HG03064 (cell line): ENCODE results near the gene LCN12.

Source experiments
- ATAC-seq: cut with Tn5 transposase; IDR thresholded peaks from one replicate; pipeline ENCODE4 v1.9.1; 2021; ENCODE audit warnings: low read depth; ENCODE audit not compliant: unreplicated experiment

The LCN12 gene

DNA sequence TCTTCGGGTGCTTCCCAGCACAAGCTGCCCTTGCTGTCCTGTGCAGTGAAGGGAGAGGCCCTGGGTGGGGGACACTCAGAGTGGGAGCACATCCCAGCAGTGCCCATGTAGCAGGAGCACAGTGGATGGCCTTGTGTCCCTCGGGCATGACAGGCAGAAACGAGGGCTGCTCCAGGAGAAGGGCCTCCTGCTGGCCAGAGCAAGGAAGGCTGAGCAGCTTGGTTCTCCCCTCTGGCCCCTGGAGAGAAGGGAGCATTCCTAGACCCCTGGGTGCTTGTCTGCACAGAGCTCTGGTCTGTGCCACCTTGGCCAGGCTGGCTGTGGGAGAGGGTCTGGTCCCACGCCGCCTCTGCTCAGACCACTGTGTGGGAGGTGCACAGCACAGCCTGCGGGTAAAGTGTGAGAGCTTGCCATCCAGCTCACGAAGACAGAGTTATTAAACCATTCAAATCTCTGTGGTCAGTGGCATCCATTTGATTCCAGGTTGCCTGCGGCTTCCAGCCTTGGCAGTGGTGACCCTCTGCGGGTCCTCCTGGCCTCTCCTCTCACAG lies 25.8 kb upstream of the LCN12 start:
- no peak for ATAC-seq

DNA sequence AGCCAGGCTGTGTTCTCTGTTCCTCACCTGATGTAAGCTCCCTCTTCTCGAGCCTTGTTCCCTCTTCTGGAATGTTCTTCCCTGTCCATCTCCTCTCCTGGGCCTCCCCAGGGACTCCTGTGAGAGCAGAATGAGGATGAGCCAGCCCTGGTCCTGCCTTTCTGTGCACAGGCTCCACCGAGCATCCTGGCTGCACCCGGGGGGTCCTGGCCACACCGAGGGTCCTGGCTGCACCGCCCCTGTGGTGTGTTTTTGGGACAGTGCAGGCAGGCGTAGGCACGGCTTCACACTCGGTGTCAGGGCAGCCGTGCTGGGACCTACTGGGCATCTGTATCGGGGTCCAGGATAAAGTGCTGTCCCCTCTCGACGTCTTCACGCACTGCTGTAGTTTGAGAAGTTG lies 25.3 kb upstream of the LCN12 start:
- no peak for ATAC-seq

DNA sequence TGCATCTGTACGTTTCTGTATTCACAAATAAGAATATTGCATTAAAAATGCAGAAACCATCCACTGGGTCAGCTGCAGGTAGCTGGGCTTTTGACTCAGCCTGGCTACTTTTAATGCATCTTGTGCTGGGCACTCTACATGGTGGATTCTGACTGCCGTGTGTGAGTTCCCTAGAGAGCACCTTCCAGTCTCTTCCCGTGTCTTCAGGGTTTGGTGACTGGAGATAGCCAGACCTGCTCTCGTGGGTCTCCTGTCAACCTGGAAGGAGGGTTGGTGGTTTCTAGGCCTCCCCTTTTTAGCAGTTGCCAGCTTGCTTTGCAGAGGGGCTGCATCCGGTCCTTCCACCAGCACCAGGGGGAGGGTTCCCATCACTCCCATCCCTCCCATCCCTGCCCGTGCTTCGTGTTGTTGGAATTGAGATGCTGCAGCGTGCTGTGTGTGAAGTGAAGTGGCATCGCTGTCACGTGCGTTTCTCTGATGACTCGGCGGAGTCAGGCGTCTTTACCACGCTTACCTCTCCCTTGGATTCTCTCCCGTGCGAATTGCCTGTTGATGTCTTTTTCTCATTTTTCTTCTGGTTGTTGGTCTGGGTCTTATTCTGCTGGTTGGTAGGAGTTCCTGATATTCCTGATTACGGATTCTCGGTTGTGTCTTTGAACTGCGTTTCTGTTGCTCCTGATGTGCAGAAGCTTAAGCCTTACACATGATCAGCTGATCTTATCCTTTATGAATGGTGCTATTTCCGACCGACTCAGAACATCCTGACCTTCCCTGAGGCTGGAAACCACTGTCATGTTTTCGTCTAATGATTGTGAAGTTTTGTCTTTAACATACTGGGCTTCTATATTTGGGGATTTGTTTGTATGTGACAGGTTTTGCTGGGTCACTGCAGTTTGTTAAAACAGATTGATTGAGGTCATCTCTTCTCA lies 24.5 kb upstream of the LCN12 start:
- no peak for ATAC-seq

DNA sequence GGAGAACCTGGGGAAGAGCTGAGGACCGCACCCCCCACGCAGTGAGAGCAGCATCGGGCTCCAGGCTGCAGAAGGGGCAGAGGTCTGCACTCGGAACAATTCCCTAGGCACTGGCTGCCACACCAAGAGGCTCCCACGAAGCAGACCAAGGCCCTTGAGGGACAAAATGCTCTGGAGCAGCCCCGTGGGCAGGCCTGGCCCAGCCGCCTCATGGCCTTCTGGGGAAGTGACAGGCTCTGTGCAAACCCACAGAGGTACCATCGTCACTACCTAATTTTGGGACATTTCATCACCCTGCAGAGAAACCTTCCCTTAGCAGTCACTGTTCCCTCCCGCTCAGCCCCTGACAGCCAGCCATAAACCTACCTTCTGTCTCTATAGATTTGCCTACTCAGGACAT lies 23.5 kb upstream of the LCN12 start:
- no peak for ATAC-seq

DNA sequence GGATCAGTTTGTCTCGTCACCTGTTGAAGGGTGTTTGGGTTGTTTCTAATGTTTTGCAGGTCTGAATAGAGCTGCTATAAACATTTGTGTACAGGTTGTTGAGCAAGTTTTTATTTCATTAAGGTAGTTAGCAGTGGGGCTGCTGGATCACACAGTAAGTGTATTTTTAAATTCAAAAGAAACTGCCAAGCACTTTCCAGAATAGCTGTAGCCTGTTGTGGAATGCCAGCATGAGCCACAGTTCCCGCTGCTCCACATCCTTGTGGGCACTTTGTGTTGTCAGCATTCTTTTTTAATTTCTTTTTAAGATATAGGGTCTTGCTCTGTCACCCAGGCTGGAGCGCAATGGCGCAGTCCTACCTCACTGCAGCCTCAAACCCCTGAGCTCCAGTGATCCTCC lies 22.1 kb upstream of the LCN12 start:
- no peak for ATAC-seq

DNA sequence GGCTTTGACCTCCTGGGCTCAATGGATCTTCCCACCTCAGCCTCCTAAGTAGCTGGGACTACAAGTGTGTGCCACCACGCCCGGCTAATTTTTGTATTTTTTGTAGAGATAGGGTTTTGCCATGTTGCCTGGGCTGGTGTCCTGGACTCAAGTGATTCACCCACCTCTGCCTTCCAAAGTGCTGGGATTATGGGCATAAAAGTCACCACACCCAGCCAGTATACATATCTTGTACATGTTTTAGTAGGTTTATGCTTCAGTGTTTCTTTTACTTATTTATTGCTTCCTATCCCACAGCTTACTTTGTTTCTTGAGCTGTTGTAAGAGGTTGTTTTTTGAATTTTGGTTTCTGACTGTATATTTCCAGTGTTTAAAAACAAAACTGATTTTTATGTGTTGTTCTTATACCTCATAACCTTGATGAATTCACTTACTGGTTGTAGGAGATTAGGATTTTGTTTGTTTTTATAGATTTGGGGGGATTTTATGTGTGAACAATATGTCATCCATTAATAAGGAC lies 20.4 kb upstream of the LCN12 start:
- ATAC-seq, result no peak

DNA sequence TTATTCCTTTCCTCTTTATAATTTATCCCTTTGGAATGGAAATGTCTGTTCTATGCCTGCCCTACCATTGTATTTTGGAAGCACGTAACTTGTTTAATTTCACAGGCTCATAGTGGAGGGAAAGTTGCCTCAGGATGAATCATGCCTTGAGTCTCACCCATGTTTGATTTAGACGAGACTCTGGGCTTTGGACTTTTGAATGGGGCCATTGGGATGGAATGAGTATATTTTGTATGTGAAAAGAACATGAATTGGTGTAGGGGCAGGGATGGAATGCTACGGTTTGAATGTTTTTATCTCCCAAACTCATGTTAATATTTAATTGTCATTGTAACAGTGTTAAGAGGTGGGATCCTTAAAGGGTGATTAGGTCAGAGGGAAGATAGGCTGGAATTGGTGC lies 17.8 kb upstream of the LCN12 start:
- ATAC-seq, result no peak

DNA sequence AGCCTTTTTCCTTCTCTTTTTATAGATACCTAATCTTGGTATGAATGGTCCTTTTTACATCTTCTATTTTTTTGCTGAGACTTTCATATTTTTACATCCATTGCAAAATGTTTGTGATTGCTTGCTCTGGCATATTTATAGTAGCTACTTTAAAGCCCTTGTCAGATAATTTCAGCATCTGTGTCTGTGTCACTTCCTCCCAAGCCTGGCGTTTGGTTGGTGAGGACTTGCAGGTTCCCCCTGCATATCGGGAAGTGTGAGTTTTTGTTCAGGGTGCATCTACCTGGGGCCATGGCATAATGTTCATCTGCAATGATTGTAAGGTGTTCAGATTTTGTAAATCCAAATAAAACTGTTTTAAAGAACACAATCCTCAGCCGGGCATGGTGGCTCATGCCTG lies 16.4 kb upstream of the LCN12 start:
- no peak for ATAC-seq

DNA sequence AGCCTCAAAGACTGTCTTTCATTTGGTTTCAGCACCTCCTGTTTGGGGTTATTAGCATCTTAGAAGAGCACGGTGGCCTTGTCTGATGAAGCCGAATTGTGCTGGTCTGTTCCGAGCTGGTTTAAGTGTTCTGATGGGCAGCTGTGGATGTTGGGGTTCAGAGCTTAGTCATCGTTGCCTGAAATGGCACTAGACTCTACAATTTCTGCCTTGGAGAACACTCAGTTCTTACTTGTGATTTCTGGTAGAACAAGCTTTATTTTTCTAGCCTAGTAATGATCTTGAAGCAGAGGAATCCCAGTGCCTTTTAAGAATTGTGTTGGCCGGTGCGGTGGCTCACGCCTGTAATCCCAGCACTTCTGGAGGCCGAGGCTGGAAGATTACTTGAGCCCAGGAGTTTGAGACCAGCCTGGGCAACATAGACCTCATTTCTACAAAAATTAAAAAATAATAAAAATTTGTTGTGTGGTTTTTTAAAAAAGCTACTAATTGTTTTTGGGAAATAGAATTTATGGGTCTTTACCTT lies 15.4 kb upstream of the LCN12 start:
- no peak for ATAC-seq

DNA sequence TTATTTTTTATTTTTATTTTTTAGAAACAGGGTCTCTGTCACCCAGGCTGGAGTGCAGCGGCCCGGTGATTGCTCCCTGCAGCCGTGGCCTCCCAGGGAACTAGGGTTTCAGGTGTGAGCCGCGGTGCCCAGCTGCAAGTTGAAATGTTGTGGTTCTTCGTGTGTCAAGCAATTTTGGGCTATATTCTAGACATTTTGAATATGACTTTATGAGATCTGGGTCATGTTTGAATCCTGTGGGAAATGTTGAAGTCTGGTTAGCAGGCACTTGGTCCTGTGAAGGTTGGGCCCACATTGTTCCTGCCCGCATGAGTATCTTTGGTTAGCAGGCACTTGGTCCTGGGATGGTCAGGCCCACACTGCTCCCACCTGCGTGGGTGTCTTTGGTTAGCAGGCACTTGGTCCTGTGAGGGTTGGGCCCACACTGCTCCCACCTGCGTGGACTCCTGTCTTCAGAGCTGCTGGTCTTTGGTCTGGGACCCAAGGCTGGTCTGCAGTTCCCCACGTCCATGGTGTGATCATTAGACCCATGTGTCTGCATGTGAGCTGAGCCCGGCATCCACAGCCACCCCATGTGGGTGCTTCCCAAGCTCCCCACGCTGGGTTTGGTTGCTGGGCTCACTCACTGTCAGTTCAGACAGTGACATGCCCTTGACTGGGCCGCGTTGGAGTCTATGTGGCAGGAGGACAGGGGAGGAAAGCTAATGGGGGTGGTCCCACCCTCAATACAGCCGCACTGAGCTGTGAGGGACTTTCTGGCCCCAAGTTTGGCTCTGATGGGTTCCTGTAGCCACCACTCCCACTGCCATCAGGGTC lies 14.7 kb upstream of the LCN12 start:
- ATAC-seq, result no peak

DNA sequence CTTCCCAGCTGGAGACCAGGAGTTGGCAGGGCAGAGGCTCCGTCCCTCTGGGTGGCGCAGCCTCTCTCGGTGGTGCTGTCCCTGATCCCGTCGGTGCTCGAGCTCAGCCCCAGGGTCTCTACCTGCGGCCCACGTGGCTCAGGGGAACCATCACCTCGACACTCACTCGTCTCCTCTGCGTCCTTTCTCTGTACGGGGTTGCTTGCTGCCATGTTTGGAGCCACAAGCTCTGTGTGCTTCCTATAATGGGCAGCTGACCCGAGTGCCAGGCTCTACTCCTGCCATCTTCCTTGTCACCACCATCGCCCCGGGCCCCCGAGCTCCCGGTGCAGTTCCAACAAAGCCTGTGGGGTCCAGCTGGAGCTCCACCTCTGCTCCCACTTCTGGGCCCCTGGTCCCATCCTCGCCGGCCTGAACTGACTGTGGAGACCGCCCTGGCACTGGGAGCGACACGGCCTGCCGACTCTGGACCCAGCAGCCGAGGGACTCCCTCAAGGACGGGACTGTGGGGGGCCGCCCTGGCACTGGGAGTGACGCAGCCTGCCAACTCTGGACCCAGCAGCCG lies 12.6 kb upstream of the LCN12 start:
- ATAC-seq, result no peak

DNA sequence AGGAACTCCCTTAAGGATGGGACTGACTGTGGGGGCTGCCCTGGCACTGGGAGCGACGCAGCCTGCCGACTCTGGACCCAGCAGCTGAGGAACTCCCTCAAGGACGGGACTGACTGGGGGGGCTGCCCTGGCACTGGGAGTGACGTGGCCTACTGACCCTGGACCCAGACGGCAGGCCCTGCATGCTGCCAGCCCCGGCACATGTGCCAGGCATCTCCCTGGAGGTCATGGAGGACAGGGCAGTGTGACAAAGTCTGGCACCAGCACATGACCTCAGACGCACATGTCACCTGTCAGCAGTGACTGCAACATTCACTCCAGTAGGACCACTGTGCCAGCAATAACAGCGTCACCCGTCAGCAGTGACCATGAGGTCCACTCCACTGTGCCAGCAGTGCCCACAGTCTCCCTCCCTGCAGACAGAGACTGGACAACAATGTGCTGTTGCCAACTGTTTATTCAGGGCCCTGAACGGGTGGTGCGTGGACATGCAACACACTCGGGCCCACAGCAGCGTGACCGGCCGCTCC lies 12.0 kb upstream of the LCN12 start:
- no peak for ATAC-seq

DNA sequence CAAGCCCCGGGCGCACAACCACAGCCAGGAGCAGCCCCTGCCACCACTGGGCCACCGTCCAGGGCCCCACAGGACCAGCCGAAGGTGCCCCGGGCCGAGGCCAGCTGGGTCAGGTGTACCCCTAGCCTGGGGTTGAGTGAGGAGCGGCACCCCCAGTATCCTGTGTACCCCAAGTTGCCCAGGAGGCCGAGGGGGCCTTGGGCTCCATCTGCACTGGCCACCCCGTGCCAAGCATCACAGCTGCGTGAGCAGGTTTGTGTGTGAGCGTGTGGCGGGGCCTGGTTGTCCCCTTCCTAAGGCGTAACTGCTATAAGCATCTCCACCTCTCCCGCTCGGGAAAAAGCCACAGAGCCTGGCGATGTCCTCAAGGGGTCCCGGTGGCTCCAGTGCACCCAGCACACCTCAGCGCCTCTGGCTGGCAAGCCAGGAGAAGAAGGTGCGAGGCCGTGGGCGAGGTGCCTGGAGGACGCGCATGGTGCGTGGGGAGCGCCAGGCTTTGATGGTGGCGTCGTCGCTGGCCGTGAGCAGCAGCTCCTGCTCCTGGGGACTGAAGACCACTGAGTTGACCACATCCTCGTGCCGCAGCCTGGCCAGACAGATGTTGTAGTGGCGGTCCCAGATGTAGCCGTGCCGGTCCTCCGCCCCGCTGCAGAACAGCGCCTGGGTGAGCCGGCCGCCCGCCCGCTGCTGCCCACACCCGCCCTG lies 11.4 kb upstream of the LCN12 start:
- ATAC-seq, result no peak

DNA sequence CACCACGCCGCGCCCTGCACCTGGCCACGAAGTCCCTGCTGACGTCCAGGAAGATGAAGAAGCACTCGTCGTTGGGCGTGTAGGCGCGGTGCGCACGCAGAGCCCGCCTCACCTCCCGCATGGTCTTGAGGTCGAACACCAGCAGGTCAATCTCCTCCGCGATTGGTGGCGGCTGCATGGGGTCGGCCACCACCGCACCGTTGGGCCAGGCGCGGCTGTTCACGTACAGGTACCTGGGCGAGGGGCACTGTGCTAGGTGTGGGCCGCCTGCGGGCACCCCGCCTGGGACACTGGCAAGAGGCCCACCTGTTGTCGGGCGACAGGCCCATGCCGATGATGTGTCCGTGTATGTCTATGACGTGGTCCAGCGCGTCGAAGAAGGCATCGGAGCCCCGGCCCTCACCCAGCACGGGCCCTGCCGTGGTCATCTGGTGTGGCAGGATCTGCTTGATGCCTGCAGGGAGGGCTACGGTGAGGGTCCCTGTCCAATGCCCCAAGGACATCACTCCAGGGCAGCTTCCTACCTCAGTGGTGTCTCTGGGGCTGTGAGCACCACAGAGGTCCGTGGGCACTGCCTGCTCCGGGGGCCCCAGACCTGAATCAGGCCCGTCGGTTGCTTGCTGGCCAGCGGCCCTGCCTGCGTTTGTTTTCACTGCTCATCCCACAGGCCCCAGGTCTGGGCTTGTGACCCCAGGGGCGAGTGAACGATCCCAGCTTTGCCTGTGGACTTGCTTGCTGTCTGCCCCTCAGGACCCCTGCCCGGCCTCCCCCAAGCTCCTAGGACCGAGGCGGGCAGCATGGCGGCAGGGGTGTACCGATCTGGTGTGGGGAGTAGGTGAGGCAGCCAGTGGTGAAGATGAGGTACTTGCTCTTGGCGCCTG lies 10.6 kb upstream of the LCN12 start:
- no peak for ATAC-seq

DNA sequence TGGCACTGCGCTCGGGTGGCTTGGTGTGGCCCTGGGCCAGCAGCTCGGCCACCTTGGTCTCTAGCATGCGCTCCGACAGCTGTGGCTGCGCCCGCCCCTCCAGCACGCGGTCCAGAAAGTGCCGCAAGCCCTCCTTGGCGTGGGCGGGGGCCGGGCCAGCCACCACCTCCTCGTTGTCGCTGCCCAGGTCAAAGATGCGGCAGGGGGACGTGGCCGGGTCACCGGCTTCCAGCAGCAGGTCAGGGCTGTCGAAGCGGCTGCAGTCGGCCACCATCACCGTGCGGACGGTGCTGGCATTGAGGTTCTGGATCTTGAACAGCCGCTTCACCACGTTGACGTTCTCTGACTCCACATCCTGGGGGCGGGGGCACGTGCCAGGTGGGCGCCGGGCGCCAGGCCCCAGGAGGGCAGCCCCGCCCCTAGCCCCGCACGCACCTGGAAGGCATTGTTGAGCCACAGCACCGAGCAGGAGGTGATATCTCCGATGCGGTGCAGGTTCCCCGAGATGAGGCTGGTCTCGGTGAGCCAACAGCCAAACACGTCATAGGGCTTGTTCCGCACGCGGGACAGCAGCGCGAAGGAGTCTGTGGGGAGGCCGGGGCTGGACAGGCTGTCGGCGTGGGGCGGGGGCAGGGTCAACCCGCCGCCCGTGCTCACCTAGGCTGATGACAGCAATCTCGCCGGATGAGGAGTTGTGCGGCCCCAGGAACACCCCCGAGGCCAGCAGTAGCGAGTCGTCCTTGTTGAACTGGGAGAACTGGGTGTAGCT lies 9.8 kb upstream of the LCN12 start:
- no peak for ATAC-seq

DNA sequence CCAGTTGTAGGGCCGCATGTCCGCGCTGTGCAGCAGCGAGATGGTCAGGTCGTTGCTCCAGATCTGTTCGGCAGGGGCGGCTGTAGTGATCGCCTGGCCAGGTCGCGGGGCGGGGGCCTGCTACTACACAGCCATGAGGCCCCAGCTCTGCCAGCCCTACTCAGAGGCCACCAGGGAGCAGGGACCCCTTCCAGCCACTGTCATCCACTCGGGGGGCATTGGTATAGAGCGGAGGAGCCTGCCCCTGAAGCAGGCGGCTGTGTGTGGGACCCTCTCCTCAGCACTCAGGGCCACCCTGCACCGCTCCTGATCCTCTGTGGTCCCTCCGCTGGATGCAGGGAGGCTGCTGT lies 9.2 kb upstream of the LCN12 start:
- no peak for ATAC-seq

DNA sequence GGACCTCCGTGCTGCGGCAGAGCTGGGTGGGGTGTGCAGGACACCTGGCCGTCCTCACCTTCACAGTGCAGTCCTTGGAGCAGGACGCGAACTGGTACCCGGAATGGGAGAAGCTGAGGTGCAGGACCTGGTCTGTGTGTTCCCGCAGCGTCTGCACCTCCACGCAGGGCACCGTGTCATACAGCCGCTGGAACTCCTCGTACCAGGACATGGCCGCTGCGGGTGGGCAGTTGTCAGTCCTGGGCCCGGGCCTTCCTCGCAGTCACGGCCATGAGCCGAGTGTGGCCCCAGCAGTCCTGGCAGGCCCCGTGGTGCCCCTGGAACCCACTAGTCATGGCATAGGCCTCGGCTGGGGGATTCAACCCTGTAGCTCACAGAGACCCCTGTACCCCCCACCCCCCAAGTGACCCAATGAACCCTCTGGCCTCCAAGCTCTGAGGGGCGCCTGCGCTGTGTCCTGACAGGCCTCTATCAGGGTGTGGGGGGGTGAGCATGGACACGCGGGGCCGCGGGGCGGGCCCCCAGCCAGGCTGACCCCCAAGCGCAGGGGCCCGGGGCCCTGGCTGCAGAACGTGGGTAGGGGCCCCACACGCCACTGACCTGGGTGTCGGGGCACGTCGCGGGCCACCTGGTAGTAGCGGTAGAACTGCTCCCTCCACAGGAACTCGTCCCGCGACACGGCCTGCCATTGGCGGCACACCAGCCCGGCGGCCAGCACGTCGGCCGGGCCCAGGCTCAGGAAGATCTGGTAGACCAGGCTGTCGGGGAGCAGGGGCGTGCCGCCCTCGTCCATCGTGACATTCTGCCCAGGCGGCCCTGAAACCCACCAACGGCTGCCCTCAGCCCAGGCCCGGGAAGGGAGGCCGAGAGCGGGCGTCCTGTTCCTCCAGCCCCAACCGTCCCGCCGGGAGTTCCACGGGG lies 8.5 kb upstream of the LCN12 start:
- peak; percentile 8 for ATAC-seq
